Nephron progenitor cell (in vitro differentiated cells): Measurements from ENCODE around the gene CPT2.
A peak's percentile ranks its signal among the peaks of the same experiment; 100 is the strongest.

ENCODE experiments used
- DNase-seq: peaks from one replicate; pipeline ENCODE4 v3.0.0; 2021
- H3K27ac Mint-ChIP-seq: 2 replicates; pipeline ENCODE4 v1.8.0; 2021; ENCODE audit warnings: mild to moderate bottlenecking, moderate library complexity, mixed read lengths
- H3K27me3 Mint-ChIP-seq: 2 replicates; pipeline ENCODE4 v1.8.0; 2021; ENCODE audit warnings: mild to moderate bottlenecking, low read depth, mixed read lengths; ENCODE audit not compliant: poor library complexity
- H3K36me3 Mint-ChIP-seq: 2 replicates; pipeline ENCODE4 v1.8.0; 2021; ENCODE audit warnings: low read depth, mixed read lengths
- H3K4me1 Mint-ChIP-seq: 2 replicates; pipeline ENCODE4 v1.8.0; 2021; ENCODE audit warnings: mixed read lengths
- H3K4me3 Mint-ChIP-seq: 2 replicates; pipeline ENCODE4 v1.8.0; 2021; ENCODE audit warnings: mild to moderate bottlenecking, moderate library complexity, mixed read lengths
- H3K9me3 Mint-ChIP-seq: 2 replicates; pipeline ENCODE4 v1.8.0; 2021; ENCODE audit warnings: mild to moderate bottlenecking, moderate library complexity, mixed read lengths
- CTCF ChIP-seq: fragments of 200-600 bp; sonication (generic); IDR thresholded peaks from 2 replicates; pipeline ENCODE4 v1.5.0; 2021; ENCODE audit warnings: antibody characterized with exemption

Gene CPT2

GRCh38 chr1:53246261-53247134 lies 49.9 kb downstream of the CPT2 start:
- Mint-ChIP-seq H3K4me1 (peaks cover 6% of the 10 kb centered on the region), H3K27ac (peak overlapping the region; percentile 18), H3K4me3 (no peak overlapping the region), H3K9me3 (no peaks in the 10 kb centered on the region), H3K27me3 (no peaks in the 10 kb centered on the region), H3K36me3 (peaks cover 22% of the 10 kb centered on the region)
- no peak for DNase-seq
- no peak for TF ChIP-seq CTCF

GRCh38 chr1:53249706-53250105 lies 53.1 kb downstream of the CPT2 start:
- no peak for TF ChIP-seq CTCF
- Mint-ChIP-seq H3K4me1 (peaks cover 19% of the 10 kb centered on the region), H3K9me3 (no peaks in the 10 kb centered on the region), H3K4me3 (no peak overlapping the region), H3K27ac (peak overlapping the region; percentile 86), H3K36me3 (peaks cover 36% of the 10 kb centered on the region), H3K27me3 (no peaks in the 10 kb centered on the region)
- no peak for DNase-seq

GRCh38 chr1:53250325-53250724 lies 53.7 kb downstream of the CPT2 start:
- Mint-ChIP-seq H3K27ac (no peak overlapping the region), H3K4me3 (no peak overlapping the region)
- no peak for TF ChIP-seq CTCF

GRCh38 chr1:53254011-53254640 lies 57.5 kb downstream of the CPT2 start:
- Mint-ChIP-seq H3K9me3 (no peaks in the 10 kb centered on the region), H3K4me1 (peaks cover 22% of the 10 kb centered on the region), H3K4me3 (no peak overlapping the region), H3K27me3 (no peaks in the 10 kb centered on the region), H3K27ac (peak overlapping the region; percentile 92), H3K36me3 (peaks cover 43% of the 10 kb centered on the region)
- DNase-seq = no peak
- TF ChIP-seq CTCF = no peak

More at GRCh38 chr1:53250325-53250724, 53.7 kb downstream of the CPT2 start:
- no peaks in the 10 kb centered on the region for H3K9me3 Mint-ChIP-seq
- H3K4me1 Mint-ChIP-seq = peaks cover 22% of the 10 kb centered on the region
- H3K36me3 Mint-ChIP-seq = peaks cover 42% of the 10 kb centered on the region
- DNase-seq = no peak
- H3K27me3 Mint-ChIP-seq = no peaks in the 10 kb centered on the region

GRCh38 chr1:53255031-53255430 lies 58.4 kb downstream of the CPT2 start:
- DNase-seq = no peak
- Mint-ChIP-seq H3K4me1 (peaks cover 16% of the 10 kb centered on the region), H3K9me3 (no peaks in the 10 kb centered on the region), H3K36me3 (peaks cover 39% of the 10 kb centered on the region), H3K27me3 (no peaks in the 10 kb centered on the region), H3K27ac (peak overlapping the region; percentile 34), H3K4me3 (no peak overlapping the region)
- no peak for TF ChIP-seq CTCF
